SK-N-SH (cell line): ENCODE measurements around the gene EEF2. TPM values are rescaled to one million over a fixed set of nuclear protein-coding genes. Genes with fewer than 3 reads are reported as not detected.
"Not testable (repeated sequence)": the region's sequence is repeated elsewhere in the genome, so short reads cannot be mapped to it uniquely, and the experiment has no call there.

ENCODE experiments used
- CTCF ChIA-PET: fragments of 300-600, 350-600 bp; formaldehyde crosslinking; extraction: SDS; loops from one replicate; lab custom pipeline; 2021; lab: Yijun Ruan, JAX
- POLR2A ChIA-PET: fragments of 350-600 bp; sonication (Branson Sonifier 250); formaldehyde crosslinking; extraction: SDS; loops from one replicate; lab custom pipeline; 2020; ENCODE audit warnings: antibody characterized with exemption, inconsistent platforms; lab: Yijun Ruan, JAX
- DNase-seq: peaks from one replicate; pipeline ENCODE4 v3.0.0; 2012
- H2AFZ ChIP-seq: fragments of 200-600 bp; sonication (generic); 2 replicates; pipeline ENCODE4 v1.8.1; 2016; ENCODE audit warnings: antibody characterized with exemption, mild to moderate bottlenecking, low read depth
- H3F3A ChIP-seq: fragments of 200-600 bp; sonication (generic); replicated peaks from 2 replicates; pipeline ENCODE3; 2016; ENCODE audit warnings: antibody characterized with exemption, mild to moderate bottlenecking; ENCODE audit not compliant: insufficient read depth
- H3K27ac ChIP-seq, 2 experiments: fragments of 200-500 bp in 1 of 2; fragments of 200-600 bp in 1 of 2; sonication (Bioruptor generic) in 1 of 2; sonication (generic), shearing (Covaris generic) in 1 of 2; 2 replicates each; pipeline versions ENCODE4 v1.5.1 to v1.6.1; 2014 to 2016; ENCODE audit warnings: low read depth in 2 of 2, inconsistent platforms in 1 of 2, low read length in 1 of 2, mild to moderate bottlenecking in 1 of 2, mixed read lengths in 1 of 2
- H3K27me3 ChIP-seq: fragments of 200-600 bp; sonication (generic), shearing (Covaris generic); 2 replicates; pipeline ENCODE4 v1.6.1; 2016; ENCODE audit warnings: mixed run types; ENCODE audit not compliant: insufficient read depth
- H3K36me3 ChIP-seq, 2 experiments: fragments of 200-500 bp in 1 of 2; fragments of 200-600 bp in 1 of 2; sonication (Bioruptor generic) in 1 of 2; sonication (generic) in 1 of 2; replicated peaks in 1 of 2; 2 replicates each; pipeline versions ENCODE3 to v1.5.1; 2014 to 2016; ENCODE audit warnings: low read length in 1 of 2, mild to moderate bottlenecking in 1 of 2; ENCODE audit not compliant: insufficient read depth in 2 of 2, control insufficient read depth in 1 of 2
- H3K4me1 ChIP-seq, 2 experiments: fragments of 200-500 bp in 1 of 2; fragments of 200-600 bp in 1 of 2; sonication (Bioruptor generic) in 1 of 2; sonication (generic), shearing (Covaris generic) in 1 of 2; 2 replicates each; pipeline versions ENCODE4 v1.5.1 to v1.6.1; 2014 to 2016; ENCODE audit warnings: low read depth in 1 of 2, low read length in 1 of 2, mixed run types in 1 of 2; ENCODE audit not compliant: insufficient read depth in 2 of 2, control insufficient read depth in 1 of 2
- H3K4me2 ChIP-seq: fragments of 200-600 bp; sonication (generic), shearing (Covaris generic); 2 replicates; pipeline ENCODE4 v1.6.1; 2017; ENCODE audit warnings: mixed run types
- H3K4me3 ChIP-seq, 2 experiments: fragments of 200-500 bp in 1 of 2; fragments of 200-600 bp in 1 of 2; sonication (Bioruptor generic) in 1 of 2; sonication (generic), shearing (Covaris generic) in 1 of 2; 2 replicates each; pipeline versions ENCODE4 v1.5.1 to v1.8.1; 2014 to 2016; ENCODE audit warnings: low read depth in 2 of 2, inconsistent platforms in 1 of 2, low read length in 1 of 2, mild to moderate bottlenecking in 1 of 2, mixed read lengths in 1 of 2, moderate library complexity in 1 of 2
- H3K79me2 ChIP-seq: fragments of 200-600 bp; sonication (generic); 2 replicates; pipeline ENCODE4 v1.8.1; 2017; ENCODE audit warnings: mild to moderate bottlenecking; ENCODE audit not compliant: insufficient read depth
- H3K9ac ChIP-seq: fragments of 200-600 bp; sonication (generic); 2 replicates; pipeline ENCODE4 v1.6.1; 2017; ENCODE audit warnings: mixed run types
- H3K9me2 ChIP-seq: fragments of 200-600 bp; sonication (generic); 2 replicates; pipeline ENCODE4 v1.6.1; 2017; ENCODE audit warnings: mixed run types
- H3K9me3 ChIP-seq: fragments of 200-600 bp; sonication (generic); 2 replicates; pipeline ENCODE4 v1.6.1; 2017; ENCODE audit warnings: mixed run types, mild to moderate bottlenecking, moderate library complexity
- H4K20me1 ChIP-seq: fragments of 200-600 bp; sonication (generic); 2 replicates; pipeline ENCODE4 v1.6.1; 2017; ENCODE audit warnings: mild to moderate bottlenecking, mixed run types; ENCODE audit not compliant: insufficient read depth
- CHD2 ChIP-seq: fragments of 150-350 bp; IDR thresholded peaks from 2 replicates; pipeline ENCODE4 v1.6.1; 2018; ENCODE audit warnings: low read length; ENCODE audit not compliant: partially characterized antibody
- ELF1 ChIP-seq: IDR thresholded peaks from 2 replicates; pipeline ENCODE4 v1.4.0; 2012
- EP300 ChIP-seq, 2 experiments: IDR thresholded peaks; 2 replicates each; pipeline versions ENCODE4 v1.4.0 to v1.6.1; 2012; ENCODE audit warnings: borderline replicate concordance in 1 of 2, low read depth in 1 of 2, low read length in 1 of 2
- FOSL2 ChIP-seq: IDR thresholded peaks from 2 replicates; pipeline ENCODE4 v1.4.0; 2012; ENCODE audit warnings: low read depth, mild to moderate bottlenecking, moderate library complexity, borderline replicate concordance
- FOXJ3 ChIP-seq: sonication (generic); formaldehyde crosslinking; IDR thresholded peaks from 2 replicates; pipeline ENCODE4 v1.5.1; 2020; ENCODE audit warnings: mild to moderate bottlenecking, missing genetic modification reagents
- JUND ChIP-seq: IDR thresholded peaks from 2 replicates; pipeline ENCODE4 v1.4.0; 2012
- MEF2A ChIP-seq: IDR thresholded peaks from 2 replicates; pipeline ENCODE4 v1.4.0; 2012; ENCODE audit warnings: low read depth, borderline replicate concordance
- MXI1 ChIP-seq: IDR thresholded peaks from 2 replicates; pipeline ENCODE4 v1.6.1; 2012; ENCODE audit warnings: mild to moderate bottlenecking, low read depth, low read length, improper control_type of control experiment
- NFIC ChIP-seq: IDR thresholded peaks from 2 replicates; pipeline ENCODE4 v1.4.0; 2012; ENCODE audit warnings: borderline replicate concordance
- POLR2AphosphoS5 ChIP-seq: IDR thresholded peaks from 2 replicates; pipeline ENCODE4 v1.6.1; 2012; ENCODE audit warnings: low read depth, low read length
- RAD21 ChIP-seq: IDR thresholded peaks from 2 replicates; pipeline ENCODE4 v1.6.1; 2012; ENCODE audit warnings: mild to moderate bottlenecking, low read length
- RCOR1 ChIP-seq: fragments of 150-350 bp; IDR thresholded peaks from 2 replicates; pipeline ENCODE4 v1.6.1; 2017; ENCODE audit warnings: antibody characterized with exemption, low read length
- RFX5 ChIP-seq: IDR thresholded peaks from 2 replicates; pipeline ENCODE4 v1.6.1; 2012; ENCODE audit warnings: mild to moderate bottlenecking, improper control_type of control experiment, low read length
- SIN3A ChIP-seq: IDR thresholded peaks from 2 replicates; pipeline ENCODE4 v1.6.1; 2012; ENCODE audit warnings: low read depth, mild to moderate bottlenecking, low read length, moderate library complexity, borderline replicate concordance
- SMC3 ChIP-seq: IDR thresholded peaks from 2 replicates; pipeline ENCODE4 v1.6.1; 2012; ENCODE audit warnings: low read depth, low read length, improper control_type of control experiment
- TEAD4 ChIP-seq: IDR thresholded peaks from 2 replicates; pipeline ENCODE4 v1.4.0; 2012; ENCODE audit warnings: mild to moderate bottlenecking, borderline replicate concordance; ENCODE audit not compliant: insufficient read depth
- YY1 ChIP-seq: IDR thresholded peaks from 2 replicates; pipeline ENCODE4 v1.4.0; 2012; ENCODE audit warnings: low read depth, mild to moderate bottlenecking
- WGBS: methylation state at CpG from one replicate; pipeline ENCODE4 v1.1.6; 2017; ENCODE audit warnings: low lambda C conversion rate; 5-methylcytosine and 5-hydroxymethylcytosine counted together
- polyA plus RNA-seq, 3 experiments: library from polyadenylated mRNA; depleted of rRNA; stranded (reverse); fragments of >200 nt; gene quantifications; 2 replicates each; pipeline ENCODE4 v1.2.3, GENCODE V29; 2012
- TF ChIP-seq, protein P1 (sequence below): IDR thresholded peaks from 2 replicates; pipeline ENCODE4 v1.6.1; 2012; ENCODE audit warnings: mild to moderate bottlenecking, low read depth, low read length, moderate library complexity
- TF ChIP-seq, protein P2 (sequence below): IDR thresholded peaks from 2 replicates; pipeline ENCODE4; 2012
- TF ChIP-seq, protein P3 (sequence below): fragments of 150-350 bp; IDR thresholded peaks from 2 replicates; pipeline ENCODE4 v1.6.1; 2016; ENCODE audit warnings: mild to moderate bottlenecking, low read depth, low read length

Gene EEF2
- polyA plus RNA-seq, 1 of the 3 experiments (the other 2 are of a cell fraction): 1,553 TPM

DNA sequence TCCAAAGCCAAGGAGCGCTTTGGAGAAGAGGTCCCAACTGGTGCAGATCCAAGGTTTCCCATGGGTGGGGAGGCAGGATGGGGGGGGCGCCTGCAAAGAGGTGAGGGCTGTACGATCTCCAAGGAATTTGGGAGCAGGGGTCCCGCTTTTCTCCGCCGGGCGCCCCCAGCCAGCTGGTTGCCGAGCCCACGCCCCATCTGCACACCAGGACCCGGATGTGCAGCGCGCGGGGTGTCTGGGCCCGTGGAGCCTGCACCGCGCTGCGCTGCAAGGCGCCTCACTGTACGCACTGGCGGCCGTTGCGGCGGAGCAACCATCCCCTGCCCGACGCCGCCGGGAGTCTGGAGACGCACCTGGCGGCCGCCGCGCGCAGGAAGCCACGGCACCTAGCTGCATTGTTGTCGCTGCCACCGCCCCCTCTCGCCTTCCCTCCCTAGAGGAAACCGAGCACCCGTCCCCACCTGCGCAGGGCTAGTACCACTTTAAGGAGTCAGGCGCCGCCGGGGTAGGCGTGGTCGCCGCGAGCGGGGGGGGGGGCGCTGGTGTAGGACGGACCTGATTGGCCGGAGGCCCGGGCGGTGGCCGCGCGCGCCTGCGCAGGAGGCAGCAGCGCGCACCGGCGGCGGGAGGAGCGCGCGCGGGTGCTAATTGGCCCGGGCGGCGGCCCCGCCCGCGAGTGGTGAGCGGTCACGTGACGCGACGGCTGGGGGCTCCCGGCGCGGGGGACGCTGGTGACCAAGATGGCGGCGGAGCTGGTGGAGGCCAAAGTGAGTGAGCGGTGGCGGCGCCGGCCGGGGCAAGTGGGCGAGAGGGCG is 22.0 kb upstream of the EEF2 start, which contains the start of gene PIAS4 (continued):
- TF ChIP-seq CHD2: no peak
- peak; percentile 58 for TF ChIP-seq MXI1
- TF ChIP-seq JUND: no peak
- TF ChIP-seq, protein P1, sequence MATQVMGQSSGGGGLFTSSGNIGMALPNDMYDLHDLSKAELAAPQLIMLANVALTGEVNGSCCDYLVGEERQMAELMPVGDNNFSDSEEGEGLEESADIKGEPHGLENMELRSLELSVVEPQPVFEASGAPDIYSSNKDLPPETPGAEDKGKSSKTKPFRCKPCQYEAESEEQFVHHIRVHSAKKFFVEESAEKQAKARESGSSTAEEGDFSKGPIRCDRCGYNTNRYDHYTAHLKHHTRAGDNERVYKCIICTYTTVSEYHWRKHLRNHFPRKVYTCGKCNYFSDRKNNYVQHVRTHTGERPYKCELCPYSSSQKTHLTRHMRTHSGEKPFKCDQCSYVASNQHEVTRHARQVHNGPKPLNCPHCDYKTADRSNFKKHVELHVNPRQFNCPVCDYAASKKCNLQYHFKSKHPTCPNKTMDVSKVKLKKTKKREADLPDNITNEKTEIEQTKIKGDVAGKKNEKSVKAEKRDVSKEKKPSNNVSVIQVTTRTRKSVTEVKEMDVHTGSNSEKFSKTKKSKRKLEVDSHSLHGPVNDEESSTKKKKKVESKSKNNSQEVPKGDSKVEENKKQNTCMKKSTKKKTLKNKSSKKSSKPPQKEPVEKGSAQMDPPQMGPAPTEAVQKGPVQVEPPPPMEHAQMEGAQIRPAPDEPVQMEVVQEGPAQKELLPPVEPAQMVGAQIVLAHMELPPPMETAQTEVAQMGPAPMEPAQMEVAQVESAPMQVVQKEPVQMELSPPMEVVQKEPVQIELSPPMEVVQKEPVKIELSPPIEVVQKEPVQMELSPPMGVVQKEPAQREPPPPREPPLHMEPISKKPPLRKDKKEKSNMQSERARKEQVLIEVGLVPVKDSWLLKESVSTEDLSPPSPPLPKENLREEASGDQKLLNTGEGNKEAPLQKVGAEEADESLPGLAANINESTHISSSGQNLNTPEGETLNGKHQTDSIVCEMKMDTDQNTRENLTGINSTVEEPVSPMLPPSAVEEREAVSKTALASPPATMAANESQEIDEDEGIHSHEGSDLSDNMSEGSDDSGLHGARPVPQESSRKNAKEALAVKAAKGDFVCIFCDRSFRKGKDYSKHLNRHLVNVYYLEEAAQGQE: 0 out of 2 replicates have a peak, but pooled peaks have one; percentile 17
- TF ChIP-seq RFX5: no peak
- peak; percentile 77; the same call in 1 of the 2 replicates for TF ChIP-seq SIN3A
- no peak for TF ChIP-seq MEF2A
- TF ChIP-seq TEAD4: no peak
- peak; percentile 51 for TF ChIP-seq ELF1
- TF ChIP-seq POLR2AphosphoS5: peak; percentile 80
- no peak for TF ChIP-seq FOXJ3 (CRISPR knock-in tag)
- TF ChIP-seq RCOR1: no peak
- TF ChIP-seq, protein P2, sequence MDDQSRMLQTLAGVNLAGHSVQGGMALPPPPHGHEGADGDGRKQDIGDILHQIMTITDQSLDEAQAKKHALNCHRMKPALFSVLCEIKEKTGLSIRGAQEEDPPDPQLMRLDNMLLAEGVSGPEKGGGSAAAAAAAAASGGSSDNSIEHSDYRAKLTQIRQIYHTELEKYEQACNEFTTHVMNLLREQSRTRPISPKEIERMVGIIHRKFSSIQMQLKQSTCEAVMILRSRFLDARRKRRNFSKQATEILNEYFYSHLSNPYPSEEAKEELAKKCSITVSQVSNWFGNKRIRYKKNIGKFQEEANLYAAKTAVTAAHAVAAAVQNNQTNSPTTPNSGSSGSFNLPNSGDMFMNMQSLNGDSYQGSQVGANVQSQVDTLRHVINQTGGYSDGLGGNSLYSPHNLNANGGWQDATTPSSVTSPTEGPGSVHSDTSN: no peak
- TF ChIP-seq RAD21: no peak
- peak; percentile 90 for TF ChIP-seq YY1
- TF ChIP-seq FOSL2: no peak
- 0 out of 4 replicates have a peak, but pooled peaks of 1 of the 2 experiments have one; percentile 9 for TF ChIP-seq EP300 (IDR thresholded peaks at IDR 0.05; ENCODE audit: borderline replicate concordance in 1 of 2, low read depth in 1 of 2, low read length in 1 of 2)
- TF ChIP-seq SMC3: no peak
- TF ChIP-seq, protein P3, sequence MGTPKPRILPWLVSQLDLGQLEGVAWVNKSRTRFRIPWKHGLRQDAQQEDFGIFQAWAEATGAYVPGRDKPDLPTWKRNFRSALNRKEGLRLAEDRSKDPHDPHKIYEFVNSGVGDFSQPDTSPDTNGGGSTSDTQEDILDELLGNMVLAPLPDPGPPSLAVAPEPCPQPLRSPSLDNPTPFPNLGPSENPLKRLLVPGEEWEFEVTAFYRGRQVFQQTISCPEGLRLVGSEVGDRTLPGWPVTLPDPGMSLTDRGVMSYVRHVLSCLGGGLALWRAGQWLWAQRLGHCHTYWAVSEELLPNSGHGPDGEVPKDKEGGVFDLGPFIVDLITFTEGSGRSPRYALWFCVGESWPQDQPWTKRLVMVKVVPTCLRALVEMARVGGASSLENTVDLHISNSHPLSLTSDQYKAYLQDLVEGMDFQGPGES: no peak
- no peak for TF ChIP-seq NFIC

DNA sequence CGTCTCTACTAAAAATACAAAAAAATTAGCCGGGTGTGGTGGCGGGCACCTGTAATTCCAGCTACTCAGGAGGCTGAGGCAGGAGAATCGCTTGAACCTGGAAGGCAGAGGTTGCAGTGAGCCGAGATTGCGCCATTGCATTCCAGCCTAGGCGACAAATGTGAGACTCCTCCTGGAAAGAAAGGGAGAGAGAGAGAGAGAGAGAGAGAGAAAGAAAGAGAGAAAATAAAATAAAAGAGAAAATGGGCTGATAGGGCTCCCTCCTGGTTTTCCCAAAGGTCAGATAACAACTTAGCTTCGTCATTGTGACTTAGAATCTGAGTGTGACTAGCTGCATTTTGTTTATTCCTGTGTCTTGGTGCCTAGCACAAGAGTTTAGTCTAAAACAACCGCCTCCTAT is 20.2 kb upstream of the EEF2 start:
- not testable (repeated sequence) for H3K4me3 ChIP-seq, H3K9ac ChIP-seq, H3F3A ChIP-seq, H3K27ac ChIP-seq, H3K27me3 ChIP-seq, H3K9me3 ChIP-seq, DNase-seq, H2AFZ ChIP-seq, H3K36me3 ChIP-seq, H3K4me2 ChIP-seq, H3K9me2 ChIP-seq
- POLR2A ChIA-PET: interaction anchor here (1.0 kb wide), 1 partner anchor 20 kb away, joined by 3 read pairs; the partner anchor contains the start of gene EEF2
- CTCF ChIA-PET: interaction anchor here (0.6 to 5.8 kb wide), 2 partner anchors 18 to 73 kb away, joined by 3 to 38 read pairs; partner anchors contain the start of gene NMRK2
- peaks cover 21% of the 10 kb centered on the region for H4K20me1 ChIP-seq
- peaks cover 12 to 17% of the 10 kb centered on the region in 2 experiments; a peak in 3 of 4 replicates for H3K4me1 ChIP-seq
- H3K79me2 ChIP-seq: peaks cover 38% of the 10 kb centered on the region
- WGBS: 99% methylated on average over 9 of the region's 9 CpGs

DNA sequence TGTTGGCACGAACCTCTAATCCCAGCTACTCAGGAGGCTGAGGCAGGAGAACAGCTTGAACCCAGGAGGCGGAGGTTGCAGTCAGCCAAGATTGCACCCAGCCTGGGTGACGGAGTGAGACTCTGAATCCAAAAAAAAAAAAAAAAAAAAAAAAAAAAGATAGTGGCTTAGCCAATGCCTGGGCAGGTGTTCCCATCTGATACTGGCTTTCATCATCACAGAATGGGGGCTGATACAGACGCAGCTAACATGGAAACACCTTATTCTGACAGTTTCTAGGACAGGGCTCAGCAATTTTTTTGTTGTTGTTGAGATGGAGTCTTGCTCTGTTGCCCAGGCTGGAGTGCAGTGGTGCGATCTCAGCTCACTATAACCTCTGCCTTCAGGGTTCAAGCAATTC is 15.5 kb upstream of the EEF2 start:
- not testable (repeated sequence) for H3K79me2 ChIP-seq, H2AFZ ChIP-seq, H3K4me2 ChIP-seq, H3K9me3 ChIP-seq, DNase-seq, H3K36me3 ChIP-seq, H3F3A ChIP-seq, H4K20me1 ChIP-seq, H3K9me2 ChIP-seq, H3K27me3 ChIP-seq, H3K4me3 ChIP-seq, H3K9ac ChIP-seq, H3K27ac ChIP-seq, H3K4me1 ChIP-seq
- POLR2A ChIA-PET: interaction anchor here (1.3 kb wide), 1 partner anchor 15 kb away, joined by 3 read pairs; the partner anchor contains the start of gene EEF2
- CTCF ChIA-PET: interaction anchor here (0.7 to 1.1 kb wide), 3 partner anchors 11 to 147 kb away, joined by 3 to 5 read pairs (median 4); no protein-coding TSS in a partner anchor
- WGBS: 95% methylated on average over 5 of the region's 5 CpGs
